ENCODE data around the gene PDCD7. TPM values are rescaled to one million over a fixed set of nuclear protein-coding genes. Genes with fewer than 3 reads are reported as not detected.
"Not testable (repeated sequence)": the region's sequence is repeated elsewhere in the genome, so short reads cannot be mapped to it uniquely, and the experiment has no call there.

PDCD7 gene
- total RNA-seq, 1 experiment from 2014 or later, result 31.6 TPM

- H4K20me1 ChIP-seq (ENCODE audit: insufficient read depth); H3K27me3 ChIP-seq (ENCODE audit: insufficient read depth, low read length); CTCF ChIA-PET; H3K9ac ChIP-seq (ENCODE audit: low read length); H2AFZ ChIP-seq (ENCODE audit: low read depth, low read length, poor library complexity, severe bottlenecking); H3K9me2 ChIP-seq (ENCODE audit: insufficient read depth); ATAC-seq; intact Hi-C loops (cut with micrococcal nuclease); H3K27ac ChIP-seq (ENCODE audit: low read depth, low read length); H3K4me2 ChIP-seq (ENCODE audit: low read length); RAD21 ChIA-PET (ENCODE audit: low non-redundant PET in 1 of 2, low total read pairs in 2 of 2, uncharacterized antibody in 2 of 2, unreplicated experiment in 2 of 2); DNase-seq (ENCODE audit: low read depth, low spot score); H3K9me3 ChIP-seq (ENCODE audit: control insufficient read depth in 1 of 2, insufficient read depth in 1 of 2, low read depth in 1 of 2, low read length in 2 of 2); H3K4me3 ChIP-seq (replicated peaks in 1 of 2; ENCODE audit: low read depth in 1 of 2, low read length in 2 of 2); BruUV-seq (replicated peaks): not testable (repeated sequence)
- peaks cover 64% of the 10 kb centered on the region for H3K79me2 ChIP-seq (ENCODE audit: insufficient read depth, low read length)
- H3K36me3 ChIP-seq (ENCODE audit: control insufficient read depth in 1 of 2, insufficient read depth in 2 of 2, low read length in 2 of 2), result peaks cover 24 to 27% of the 10 kb centered on the region in 2 experiments; a peak in 3 of 4 replicates
- H3K4me1 ChIP-seq (ENCODE audit: control insufficient read depth in 1 of 2, insufficient read depth in 2 of 2, low read length in 2 of 2), result peaks cover 8 to 22% of the 10 kb centered on the region in 2 experiments
- POLR2A ChIA-PET, result interaction anchor here (1.4 kb wide), 1 partner anchor 123 kb away, joined by 7 read pairs; the partner anchor contains the start of gene RNU5B-1
These were observed 48.2 kb upstream of the PDCD7 start for GRCh38 chr15:65181582-65182353.

GRCh38 chr15:65180167-65180566, 46.6 kb upstream of the PDCD7 start:
- Histone ChIP-seq H3K9ac (ENCODE audit: low read length) (no peak overlapping the region), H3K4me1 (ENCODE audit: control insufficient read depth in 1 of 2, insufficient read depth in 2 of 2, low read length in 2 of 2) (peaks cover 4 to 15% of the 10 kb centered on the region in 2 experiments), H3K9me2 (ENCODE audit: insufficient read depth) (no peaks in the 10 kb centered on the region), H3K9me3 (ENCODE audit: control insufficient read depth in 1 of 2, insufficient read depth in 1 of 2, low read depth in 1 of 2, low read length in 2 of 2) (no peaks in the 10 kb centered on the region), H3K27me3 (ENCODE audit: insufficient read depth, low read length) (no peaks in the 10 kb centered on the region), H3K36me3 (ENCODE audit: control insufficient read depth in 1 of 2, insufficient read depth in 2 of 2, low read length in 2 of 2) (peaks cover 32 to 33% of the 10 kb centered on the region in 2 experiments; a peak in 3 of 4 replicates), H2AFZ (ENCODE audit: low read depth, low read length, poor library complexity, severe bottlenecking) (no peak overlapping the region), H3K4me2 (ENCODE audit: low read length) (no peak overlapping the region), H3K4me3 (replicated peaks in 1 of 2; ENCODE audit: low read depth in 1 of 2, low read length in 2 of 2) (no peak overlapping the region), H3K79me2 (ENCODE audit: insufficient read depth, low read length) (peaks cover 69% of the 10 kb centered on the region), H4K20me1 (ENCODE audit: insufficient read depth) (no peaks in the 10 kb centered on the region), H3K27ac (ENCODE audit: low read depth, low read length) (no peak overlapping the region)
- DNase-seq (ENCODE audit: low read depth, low spot score) (no peak), ATAC-seq (no peak)
- no TSS peak for BruUV-seq (replicated peaks)
- ChIA-PET POLR2A (interaction anchor here (1.4 kb wide), 1 partner anchor 125 kb away, joined by 3 read pairs; the partner anchor contains the start of gene RNU5B-1), RAD21 (ENCODE audit: low non-redundant PET in 1 of 2, low total read pairs in 2 of 2, uncharacterized antibody in 2 of 2, unreplicated experiment in 2 of 2) (no interaction called here), CTCF (no interaction called here)
- no peak for TF ChIP-seq ZBTB33 (IDR thresholded peaks at IDR 0.05; ENCODE audit: extremely low read depth, insufficient replicate concordance, low read length)
- intact Hi-C loops (cut with micrococcal nuclease), result no loop called here
